ENCODE results near the gene C10orf62.

C10orf62 gene

GRCh38 chr10:97563337-97563736 lies 26.2 kb upstream of the C10orf62 start:
- no peak for TF ChIP-seq CTCF (IDR thresholded peaks at IDR 0.05; ENCODE audit: extremely low read depth, missing control alignments)
- DNase-seq (ENCODE audit: low spot score): no peak

GRCh38 chr10:97564776-97565175 lies 24.7 kb upstream of the C10orf62 start:
- no peak for TF ChIP-seq CTCF (IDR thresholded peaks at IDR 0.05; ENCODE audit: extremely low read depth, missing control alignments)
- DNase-seq (ENCODE audit: low spot score): no peak

- DNase-seq (ENCODE audit: low spot score): no peak
Measured at GRCh38 chr10:97566336-97566996, 23.1 kb upstream of the C10orf62 start.

GRCh38 chr10:97567891-97568290 lies 21.6 kb upstream of the C10orf62 start:
- DNase-seq (ENCODE audit: low spot score): no peak
- TF ChIP-seq CTCF (IDR thresholded peaks at IDR 0.05; ENCODE audit: extremely low read depth, missing control alignments): no peak

More at GRCh38 chr10:97566336-97566996, 23.1 kb upstream of the C10orf62 start:
- TF ChIP-seq CTCF (IDR thresholded peaks at IDR 0.05; ENCODE audit: extremely low read depth, missing control alignments): no peak

- no peak for DNase-seq (ENCODE audit: low spot score)
- TF ChIP-seq CTCF (IDR thresholded peaks at IDR 0.05; ENCODE audit: extremely low read depth, missing control alignments): no peak
Measured at GRCh38 chr10:97570146-97570788, 19.3 kb upstream of the C10orf62 start.

- DNase-seq (ENCODE audit: low spot score): no peak
- TF ChIP-seq CTCF (IDR thresholded peaks at IDR 0.05; ENCODE audit: extremely low read depth, missing control alignments): no peak
Measured at GRCh38 chr10:97570789-97571471, 18.6 kb upstream of the C10orf62 start.

GRCh38 chr10:97571622-97572021 lies 17.9 kb upstream of the C10orf62 start:
- DNase-seq (ENCODE audit: low spot score): no peak

More at GRCh38 chr10:97571622-97572021, 17.9 kb upstream of the C10orf62 start:
- no peak for TF ChIP-seq CTCF (IDR thresholded peaks at IDR 0.05; ENCODE audit: extremely low read depth, missing control alignments)
